Myometrial cell (primary cell): ENCODE data around the gene DENND6B. TPM values are rescaled to one million over a fixed set of nuclear protein-coding genes. Genes with fewer than 3 reads are reported as not detected.

Experiments used
- total RNA-seq: library from RNA; depleted of rRNA; stranded (reverse); fragments of >200 nt; gene quantifications from 2 replicates; pipeline ENCODE4 v1.2.3, GENCODE V29; 2015

DENND6B gene, protein sequence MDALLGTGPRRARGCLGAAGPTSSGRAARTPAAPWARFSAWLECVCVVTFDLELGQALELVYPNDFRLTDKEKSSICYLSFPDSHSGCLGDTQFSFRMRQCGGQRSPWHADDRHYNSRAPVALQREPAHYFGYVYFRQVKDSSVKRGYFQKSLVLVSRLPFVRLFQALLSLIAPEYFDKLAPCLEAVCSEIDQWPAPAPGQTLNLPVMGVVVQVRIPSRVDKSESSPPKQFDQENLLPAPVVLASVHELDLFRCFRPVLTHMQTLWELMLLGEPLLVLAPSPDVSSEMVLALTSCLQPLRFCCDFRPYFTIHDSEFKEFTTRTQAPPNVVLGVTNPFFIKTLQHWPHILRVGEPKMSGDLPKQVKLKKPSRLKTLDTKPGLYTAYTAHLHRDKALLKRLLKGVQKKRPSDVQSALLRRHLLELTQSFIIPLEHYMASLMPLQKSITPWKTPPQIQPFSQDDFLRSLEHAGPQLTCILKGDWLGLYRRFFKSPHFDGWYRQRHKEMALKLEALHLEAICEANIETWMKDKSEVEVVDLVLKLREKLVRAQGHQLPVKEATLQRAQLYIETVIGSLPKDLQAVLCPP
- total RNA-seq = 1.4 and 5.0 TPM in 2 replicates

GRCh38 chr22:50326956-50327710, at the start of gene DENND6B:
DENND6B (minus strand) TSS chr22:50327012; CDS start chr22:50326988, 24 bp downstream.

DNA sequence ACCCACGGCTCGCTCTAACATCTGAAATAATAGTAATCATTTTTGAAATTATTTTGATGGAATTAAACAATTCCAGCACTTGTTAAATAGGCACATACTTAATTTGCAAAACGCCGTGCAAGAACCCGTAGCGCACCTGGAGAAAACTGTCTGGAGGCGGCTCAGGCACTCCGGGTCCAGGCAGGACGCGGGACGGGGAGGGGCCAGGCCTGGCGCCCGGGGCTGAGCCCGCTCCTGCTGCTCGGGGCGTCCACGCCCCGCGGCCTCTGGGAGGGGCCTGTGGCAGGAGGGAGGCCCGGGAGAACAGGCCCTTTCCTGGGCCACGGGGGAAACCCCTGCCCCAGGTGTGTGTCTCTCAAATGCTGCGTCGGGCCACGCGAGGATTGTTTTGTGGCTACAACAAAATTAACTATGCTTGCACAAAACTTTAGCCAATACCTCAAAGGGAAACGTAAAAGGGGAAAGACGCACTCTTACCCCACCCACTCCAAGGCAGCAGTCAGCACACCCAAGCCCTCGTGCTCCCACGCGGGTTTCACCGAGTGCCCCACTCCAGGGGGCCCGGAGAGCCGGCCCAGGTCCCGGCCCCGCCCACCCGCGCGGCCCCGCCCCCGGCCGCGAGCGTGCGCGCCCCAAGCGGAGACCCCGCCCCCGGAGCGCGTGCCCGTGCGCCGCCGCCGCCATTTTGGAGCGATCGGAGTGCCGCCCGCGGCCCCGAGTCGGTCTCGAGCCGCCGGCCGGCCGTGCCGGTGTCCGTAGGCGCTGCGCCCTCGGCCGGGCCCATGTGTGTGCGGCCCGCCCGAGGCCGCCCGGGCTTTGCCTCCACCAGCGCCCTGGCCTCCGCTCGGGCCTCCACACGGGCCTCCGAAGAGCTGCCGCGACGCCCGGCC, 16.1 kb upstream of the DENND6B start, which contains the start of gene PPP6R2:
Gene PPP6R2 (plus strand): TSS at position 677 of the 890 bp plus-strand sequence. CDS start 50,582 bp downstream, outside the sequence.

GRCh38 chr22:50306753-50307749, 19.8 kb downstream of the DENND6B start, which contains the start of gene PLXNB2:
PLXNB2 (minus strand) TSS chr22:50307646; CDS start chr22:50290584, 17,062 bp downstream.

DNA sequence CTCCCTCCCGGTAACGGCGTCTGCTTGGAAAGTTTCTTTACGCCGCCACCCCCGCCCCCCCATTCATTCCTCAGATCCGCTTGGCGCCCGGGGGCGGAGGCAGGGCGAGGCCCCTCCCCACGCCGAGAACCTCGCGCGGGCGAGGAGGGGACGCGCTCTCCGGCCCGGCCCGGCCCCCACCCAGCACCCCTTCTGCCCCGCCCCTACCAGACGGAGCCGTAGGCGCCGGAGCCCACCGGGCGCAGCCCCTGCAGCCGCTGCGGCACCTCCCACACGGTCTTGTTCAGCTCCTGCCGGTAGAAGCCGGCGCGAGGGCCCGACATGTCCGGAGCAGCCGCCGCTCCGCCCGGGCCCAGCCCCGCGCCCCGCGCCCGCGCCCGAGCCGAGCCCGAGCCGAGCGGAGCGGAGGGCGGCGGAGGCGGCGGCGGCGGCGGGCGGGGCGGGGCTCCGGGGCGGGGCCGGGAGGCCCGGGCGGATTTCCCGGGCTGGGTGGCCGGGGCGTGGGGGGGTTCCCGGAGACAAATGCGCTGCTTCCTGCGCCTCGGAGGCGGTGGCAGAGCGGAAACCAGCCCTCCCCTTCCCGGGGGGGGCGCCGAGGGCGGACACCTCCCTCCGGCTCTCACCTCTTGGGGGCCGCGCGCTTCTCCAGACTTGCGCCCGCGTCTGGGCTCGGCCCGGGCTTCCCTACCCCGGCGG, 56.7 kb downstream of the DENND6B start, which contains the start of gene MAPK11:
Gene MAPK11 (minus strand): TSS at position 411 of the 696 bp plus-strand sequence. CDS start 88 bp downstream, at position 323.

GRCh38 chr22:50261615-50262459, 65.0 kb downstream of the DENND6B start, which contains the start of gene MAPK12:
MAPK12 (minus strand) TSS chr22:50261683; CDS start chr22:50261509, 174 bp downstream.

Other genes with a start within 250 kb of the DENND6B start
- gene MLC1, start 241.6 kb downstream of the DENND6B start, total RNA-seq = 0.29 TPM in 1 of 2 replicates, not detected in the other
- 0.89 and 1.2 TPM in 2 replicates for gene MOV10L1, start 237.0 kb downstream of the DENND6B start, total RNA-seq
- gene PANX2, start 156.3 kb downstream of the DENND6B start, total RNA-seq = under 0.01 and 1.1 TPM in 2 replicates
- 35.6 and 44.1 TPM in 2 replicates for gene TRABD, start 141.1 kb downstream of the DENND6B start, total RNA-seq
- 34.0 and 35.6 TPM in 2 replicates for gene SELENOO, start 126.0 kb downstream of the DENND6B start, total RNA-seq
- gene TUBGCP6, start 82.0 kb downstream of the DENND6B start, total RNA-seq = 16.8 and 27.1 TPM in 2 replicates
- gene HDAC10, start 75.7 kb downstream of the DENND6B start, total RNA-seq = 30.0 and 38.8 TPM in 2 replicates
- 36.5 and 51.0 TPM in 2 replicates for gene MAPK12, start 65.3 kb downstream of the DENND6B start, total RNA-seq
- 14.4 and 26.8 TPM in 2 replicates for gene MAPK11, start 56.6 kb downstream of the DENND6B start, total RNA-seq
- gene PLXNB2, start 19.4 kb downstream of the DENND6B start, total RNA-seq = 161 and 185 TPM in 2 replicates
- gene PPP6R2, start 16.3 kb upstream of the DENND6B start, total RNA-seq = 53.0 and 61.1 TPM in 2 replicates
- gene SBF1, start 148.0 kb upstream of the DENND6B start, total RNA-seq = 58.5 and 60.5 TPM in 2 replicates
- 6.9 and 20.2 TPM in 2 replicates for gene ADM2, start 154.5 kb upstream of the DENND6B start, total RNA-seq
- gene MIOX, start 159.8 kb upstream of the DENND6B start, total RNA-seq = not detected in 2 replicates
- gene LMF2, start 180.7 kb upstream of the DENND6B start, total RNA-seq = 106 and 126 TPM in 2 replicates
- 62.6 and 65.2 TPM in 2 replicates for gene NCAPH2, start 181.2 kb upstream of the DENND6B start, total RNA-seq
- 0.58 and 1.4 TPM in 2 replicates for gene SCO2, start 198.6 kb upstream of the DENND6B start, total RNA-seq
- 29.1 and 40.1 TPM in 2 replicates for gene TYMP, start 203.0 kb upstream of the DENND6B start, total RNA-seq
- gene KLHDC7B, start 218.9 kb upstream of the DENND6B start, total RNA-seq = not detected in 2 replicates
- gene SYCE3, start 235.9 kb upstream of the DENND6B start, total RNA-seq = not detected in 2 replicates